Myometrial cell (primary cell): ENCODE measurements around the gene SFMBT1. TPM values are rescaled to one million over a fixed set of nuclear protein-coding genes. Genes with fewer than 3 reads are reported as not detected.

ENCODE experiments used
- total RNA-seq: library from RNA; depleted of rRNA; stranded (reverse); fragments of >200 nt; gene quantifications from 2 replicates; pipeline ENCODE4 v1.2.3, GENCODE V29; 2015

Gene SFMBT1, protein sequence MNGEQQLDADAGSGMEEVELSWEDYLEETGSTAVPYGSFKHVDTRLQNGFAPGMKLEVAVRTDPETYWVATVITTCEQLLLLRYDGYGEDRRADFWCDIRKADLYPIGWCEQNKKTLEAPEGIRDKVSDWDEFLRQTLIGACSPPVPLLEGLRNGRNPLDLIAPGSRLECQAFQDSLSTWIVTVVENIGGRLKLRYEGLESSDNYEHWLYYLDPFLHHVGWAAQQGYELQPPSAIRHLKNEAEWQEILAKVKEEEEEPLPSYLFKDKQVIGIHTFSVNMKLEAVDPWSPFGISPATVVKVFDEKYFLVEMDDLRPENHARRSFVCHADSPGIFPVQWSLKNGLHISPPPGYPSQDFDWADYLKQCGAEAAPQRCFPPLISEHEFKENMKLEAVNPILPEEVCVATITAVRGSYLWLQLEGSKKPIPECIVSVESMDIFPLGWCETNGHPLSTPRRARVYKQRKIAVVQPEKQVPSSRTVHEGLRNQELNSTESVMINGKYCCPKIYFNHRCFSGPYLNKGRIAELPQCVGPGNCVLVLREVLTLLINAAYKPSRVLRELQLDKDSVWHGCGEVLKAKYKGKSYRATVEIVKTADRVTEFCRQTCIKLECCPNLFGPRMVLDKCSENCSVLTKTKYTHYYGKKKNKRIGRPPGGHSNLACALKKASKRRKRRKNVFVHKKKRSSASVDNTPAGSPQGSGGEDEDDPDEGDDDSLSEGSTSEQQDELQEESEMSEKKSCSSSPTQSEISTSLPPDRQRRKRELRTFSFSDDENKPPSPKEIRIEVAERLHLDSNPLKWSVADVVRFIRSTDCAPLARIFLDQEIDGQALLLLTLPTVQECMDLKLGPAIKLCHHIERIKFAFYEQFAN
- 9.9 and 19.6 TPM in 2 replicates for total RNA-seq

DNA sequence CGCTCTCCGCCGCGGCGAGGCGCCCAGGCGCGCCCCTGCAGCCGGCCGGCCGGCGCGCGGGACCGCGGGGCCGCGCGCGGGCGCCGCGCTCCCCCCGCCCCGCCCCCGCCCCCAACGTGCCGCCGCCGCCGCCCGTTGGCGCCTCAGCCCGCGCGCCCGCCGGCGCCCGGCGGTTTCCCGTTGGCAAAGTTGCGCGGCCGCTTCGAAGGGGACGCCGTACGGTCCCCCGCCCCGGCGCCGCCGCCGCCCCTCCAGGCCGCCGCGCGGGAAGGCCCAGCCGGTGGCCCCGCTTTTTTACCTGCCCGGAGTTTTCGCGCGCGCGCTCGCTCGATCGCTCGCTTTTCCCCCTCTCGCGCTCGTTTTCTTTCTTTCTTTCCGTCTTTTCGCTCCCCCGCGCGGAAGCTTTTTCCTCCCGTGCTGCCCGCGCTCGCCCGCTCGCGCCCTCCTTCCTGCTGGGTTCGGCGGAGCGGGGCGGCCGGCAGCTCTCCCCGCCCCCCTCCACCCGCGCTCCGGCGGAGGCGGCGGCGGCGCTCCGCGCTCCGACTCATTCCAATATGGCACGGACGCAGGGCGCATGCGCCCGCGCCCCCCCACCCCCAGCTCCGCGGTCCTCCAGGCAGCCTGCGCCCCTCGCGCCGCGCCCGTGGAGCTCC lies at the start of gene SFMBT1:
TSS of gene SFMBT1 (minus strand) at position 556 of the 653 bp plus-strand sequence. CDS start 76,945 bp downstream, outside the sequence.

DNA sequence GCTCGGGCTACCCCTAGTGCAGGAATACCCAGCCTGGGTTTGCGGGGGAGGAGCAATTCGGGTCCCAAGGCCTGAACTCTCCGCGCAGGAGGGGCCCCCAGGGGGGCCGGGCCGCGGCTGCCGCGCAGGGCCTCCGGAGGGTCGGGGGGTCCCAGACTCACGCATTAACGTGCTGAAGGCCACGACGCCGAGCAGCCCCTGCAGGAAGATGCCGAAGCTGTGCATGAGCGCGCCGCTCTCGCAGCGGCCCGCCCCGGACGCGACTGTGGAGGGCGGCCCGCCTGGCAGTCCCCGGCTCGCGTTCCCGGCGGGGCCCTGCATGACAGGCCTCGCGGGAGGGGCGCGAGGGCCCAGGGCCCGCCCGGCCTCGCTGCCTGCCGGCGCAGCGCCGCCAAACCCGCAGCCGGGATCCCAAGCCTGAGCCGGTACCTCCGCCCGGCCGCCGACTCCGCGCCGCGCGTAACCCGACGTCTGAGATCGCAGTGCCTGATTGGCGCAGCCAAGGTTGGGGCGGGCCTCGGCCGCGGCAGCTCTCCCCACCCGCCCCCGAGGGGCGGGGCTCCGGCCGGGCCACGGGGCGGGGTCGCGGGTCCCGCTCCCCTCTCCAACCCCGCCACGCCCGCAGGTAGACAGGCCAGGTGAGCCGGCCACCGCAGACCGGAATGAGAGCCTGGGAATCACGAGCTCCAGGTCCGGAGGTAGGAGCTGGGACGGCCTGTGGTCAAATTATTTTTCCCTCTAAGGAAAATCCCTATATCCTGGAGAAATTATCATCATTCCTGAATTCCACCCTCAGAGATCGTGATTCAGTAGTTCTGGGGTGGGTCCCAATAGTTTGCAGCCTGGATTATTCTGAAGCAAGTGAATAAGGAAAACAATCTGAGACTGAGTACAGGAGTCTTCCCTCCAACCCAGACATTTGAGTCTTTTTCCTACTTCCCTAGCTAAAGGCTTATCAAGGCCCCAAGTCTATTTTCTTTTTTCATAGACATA lies 148.4 kb downstream of the SFMBT1 start, which contains the start of gene STIMATE:
TSS of gene STIMATE (minus strand) at position 419 of the 993 bp plus-strand sequence. CDS start at position 321, 98 bp downstream.

Other genes with a start within 250 kb of the SFMBT1 start
- 0.29 TPM in 1 of 2 replicates, not detected in the other for gene ITIH4, start 215.4 kb downstream of the SFMBT1 start, total RNA-seq
- not detected in 2 replicates for gene MUSTN1, start 211.1 kb downstream of the SFMBT1 start, total RNA-seq
- gene STIMATE, start 148.5 kb downstream of the SFMBT1 start, total RNA-seq, result 13.6 and 31.7 TPM in 2 replicates
- gene RFT1, start 84.4 kb upstream of the SFMBT1 start, total RNA-seq, result 32.4 and 38.1 TPM in 2 replicates
- gene PRKCD, start 115.1 kb upstream of the SFMBT1 start, total RNA-seq, result 4.8 and 4.9 TPM in 2 replicates
- gene TKT, start 209.9 kb upstream of the SFMBT1 start, total RNA-seq, result 578 and 751 TPM in 2 replicates